HG02623 (cell line): ENCODE measurements around the gene CFH.
A peak's percentile ranks its signal among the peaks of the same experiment; 100 is the strongest.
"Not testable (repeated sequence)": the region's sequence is repeated elsewhere in the genome, so short reads cannot be mapped to it uniquely, and the experiment has no call there.

Experiments used
- ATAC-seq: cut with Tn5 transposase; IDR thresholded peaks from one replicate; pipeline ENCODE4 v1.9.1; 2021; ENCODE audit warnings: moderate library complexity; ENCODE audit not compliant: unreplicated experiment

CFH gene

GRCh38 chr1:196651637-196652215 is at the start of gene CFH:
Gene CFH, plus strand, starts transcription at chr1:196652043. Its CDS starts 75 bp downstream, at chr1:196652118.
- ATAC-seq, result no peak

GRCh38 chr1:196603651-196604050 is 48.2 kb upstream of the CFH start:
- ATAC-seq, result no peak

GRCh38 chr1:196607981-196608380 is 43.9 kb upstream of the CFH start:
- no peak for ATAC-seq

- ATAC-seq, result no peak
Observed at GRCh38 chr1:196608390-196609369, 43.2 kb upstream of the CFH start, which contains the start of gene KCNT2. Gene KCNT2, minus strand, starts transcription at chr1:196608440. Its CDS starts 131 bp downstream, at chr1:196608309.

- no peak for ATAC-seq
Observed at GRCh38 chr1:196609370-196609737, 42.5 kb upstream of the CFH start.

GRCh38 chr1:196611873-196612272 is 40.0 kb upstream of the CFH start:
- no peak for ATAC-seq

- ATAC-seq, result no peak
Observed at GRCh38 chr1:196619721-196620120, 32.1 kb upstream of the CFH start.

- ATAC-seq, result no peak
Observed at GRCh38 chr1:196623079-196623478, 28.8 kb upstream of the CFH start.

GRCh38 chr1:196628838-196629237 is 23.0 kb upstream of the CFH start:
- no peak for ATAC-seq

GRCh38 chr1:196637606-196638005 is 14.2 kb upstream of the CFH start:
- no peak for ATAC-seq

GRCh38 chr1:196638466-196638865 is 13.4 kb upstream of the CFH start:
- ATAC-seq, result no peak

- ATAC-seq, result not testable (repeated sequence)
Observed at GRCh38 chr1:196639291-196639690, 12.6 kb upstream of the CFH start.

GRCh38 chr1:196640976-196641375 is 10.9 kb upstream of the CFH start:
- ATAC-seq, result no peak

- no peak for ATAC-seq
Observed at GRCh38 chr1:196649990-196650389, 1.9 kb upstream of the CFH start.

- ATAC-seq, result no peak
Observed at GRCh38 chr1:196650403-196650802, 1.4 kb upstream of the CFH start.

- ATAC-seq, result no peak
Observed at GRCh38 chr1:196651079-196651478, 764 bp upstream of the CFH start.

- ATAC-seq, result no peak
Observed at GRCh38 chr1:196654271-196654670, 2.4 kb downstream of the CFH start.

- ATAC-seq, result no peak
Observed at GRCh38 chr1:196655071-196655470, 3.2 kb downstream of the CFH start.

GRCh38 chr1:196655494-196655893 is 3.7 kb downstream of the CFH start:
- no peak for ATAC-seq

GRCh38 chr1:196659471-196659870 is 7.6 kb downstream of the CFH start:
- ATAC-seq, result no peak

GRCh38 chr1:196660272-196660671 is 8.4 kb downstream of the CFH start:
- no peak for ATAC-seq

GRCh38 chr1:196660852-196661251 is 9.0 kb downstream of the CFH start:
- ATAC-seq, result peak; percentile 68
